GM21723 (cell line): Measurements from ENCODE around the gene DLL4.

ENCODE experiments used
- ATAC-seq: cut with Tn5 transposase; IDR thresholded peaks from one replicate; pipeline ENCODE4 v1.9.1; 2021; ENCODE audit warnings: mild to moderate bottlenecking, moderate library complexity; ENCODE audit not compliant: unreplicated experiment

The DLL4 gene

GRCh38 chr15:40928821-40929659 is at the start of gene DLL4:
Gene DLL4 (plus strand): TSS chr15:40929340. CDS start chr15:40929669, 329 bp downstream.
- ATAC-seq, result peak; percentile 43

GRCh38 chr15:40879609-40880008 is 49.5 kb upstream of the DLL4 start:
- ATAC-seq, result no peak

- ATAC-seq, result no peak
Measured at GRCh38 chr15:40881351-40881750, 47.8 kb upstream of the DLL4 start.

GRCh38 chr15:40886586-40886985 is 42.6 kb upstream of the DLL4 start:
- no peak for ATAC-seq

- ATAC-seq, result no peak
Measured at GRCh38 chr15:40889112-40889511, 40.0 kb upstream of the DLL4 start.

- ATAC-seq, result no peak
Measured at GRCh38 chr15:40891138-40891537, 38.0 kb upstream of the DLL4 start.

- ATAC-seq, result no peak
Measured at GRCh38 chr15:40891810-40892446, 37.2 kb upstream of the DLL4 start.

- no peak for ATAC-seq
Measured at GRCh38 chr15:40892447-40893012, 36.6 kb upstream of the DLL4 start.

GRCh38 chr15:40893019-40893670 is 36.0 kb upstream of the DLL4 start:
- no peak for ATAC-seq

GRCh38 chr15:40893733-40894680 is 35.1 kb upstream of the DLL4 start, which contains the start of gene VPS18:
Gene VPS18 (plus strand): TSS chr15:40894450. CDS start chr15:40894769, 319 bp downstream.
- peak; percentile 86 for ATAC-seq

GRCh38 chr15:40894681-40895448 is 34.3 kb upstream of the DLL4 start:
- ATAC-seq, result peak; percentile 29

GRCh38 chr15:40899536-40900207 is 29.5 kb upstream of the DLL4 start:
- no peak for ATAC-seq

GRCh38 chr15:40900256-40901052 is 28.7 kb upstream of the DLL4 start:
- ATAC-seq, result no peak

GRCh38 chr15:40901053-40901443 is 28.1 kb upstream of the DLL4 start:
- ATAC-seq, result no peak

GRCh38 chr15:40902605-40903561 is 26.3 kb upstream of the DLL4 start:
- no peak for ATAC-seq

GRCh38 chr15:40904552-40905201 is 24.5 kb upstream of the DLL4 start:
- no peak for ATAC-seq
